Small intestine (tissue), 7 donors: ENCODE data around the gene CASP2. TPM values are rescaled to one million over a fixed set of nuclear protein-coding genes. Genes with fewer than 3 reads are reported as not detected.
A peak's percentile ranks its signal among the peaks of the same experiment; 100 is the strongest.

Experiments used
- DNase-seq, 2 donors: peaks; one replicate each; pipeline versions ENCODE4 v3.0.0 to v3.0.0-alpha.2; 2013
- FAIRE-seq: peaks from 2 replicates; lab custom pipeline; 2012; peaks lifted over from hg19 to GRCh38; lab: Jason Lieb, UNC
- H3K27ac ChIP-seq, 3 donors: one replicate each; pipeline ENCODE4 v1.5.1; 2013; ENCODE audit warnings: low read length in 2 of 3, mild to moderate bottlenecking in 2 of 3, control low read depth in 1 of 3, inconsistent platforms in 1 of 3, low read depth in 1 of 3, moderate library complexity in 1 of 3
- H3K27me3 ChIP-seq, 3 donors: one replicate each; pipeline ENCODE4 v1.6.1; 2013; ENCODE audit warnings: low read length in 3 of 3, inconsistent platforms in 1 of 3; ENCODE audit not compliant: control insufficient read depth in 3 of 3, insufficient read depth in 3 of 3
- H3K36me3 ChIP-seq, 3 donors: one replicate each; pipeline ENCODE4 v1.6.1; 2013; ENCODE audit warnings: low read length in 3 of 3, inconsistent platforms in 1 of 3, low read depth in 1 of 3, mild to moderate bottlenecking in 1 of 3, moderate library complexity in 1 of 3; ENCODE audit not compliant: control insufficient read depth in 3 of 3, insufficient read depth in 2 of 3
- H3K4me1 ChIP-seq, 3 donors: one replicate each; pipeline ENCODE4 v1.6.1; 2013; ENCODE audit warnings: low read length in 2 of 3, inconsistent platforms in 1 of 3, low read depth in 1 of 3, mild to moderate bottlenecking in 1 of 3, moderate library complexity in 1 of 3; ENCODE audit not compliant: control insufficient read depth in 3 of 3, insufficient read depth in 2 of 3
- H3K4me3 ChIP-seq, 3 donors: one replicate each; pipeline ENCODE4 v1.5.1; 2013; ENCODE audit warnings: low read length in 3 of 3, control low read depth in 1 of 3, inconsistent platforms in 1 of 3, low read depth in 1 of 3, mild to moderate bottlenecking in 1 of 3, moderate library complexity in 1 of 3
- H3K9me3 ChIP-seq, 2 donors: one replicate each; pipeline ENCODE4 v1.6.1; 2013; ENCODE audit warnings: low read depth in 1 of 2, low read length in 1 of 2; ENCODE audit not compliant: control insufficient read depth in 2 of 2, insufficient read depth in 1 of 2
- WGBS, 3 donors: extraction: QIAGEN DNeasy Blood & Tissue Kit; methylation state at CpG; one replicate each; pipeline ENCODE4 v1.1.7; 2013; 5-methylcytosine and 5-hydroxymethylcytosine counted together
- polyA plus RNA-seq, 4 donors: library from polyadenylated mRNA; stranded (reverse) in 3 of 4; unstranded in 1 of 4; fragments of 200-250 nt in 3 of 4; fragments of 120-200 nt in 1 of 4; gene quantifications; one replicate each; pipeline versions ENCODE4 v1.2.1 to v1.2.3, GENCODE V29; 2013
- donor health status: healthy with polysubstance abuse.
- donor health status: control.
- donor health status: control.
- donor health status: Bipolar disorder and iron deficiency.
- donor health status: healthy.

The CASP2 gene
- polyA plus RNA-seq, 4 donors = 4.9 to 29.8 (median 9.0) TPM

DNA sequence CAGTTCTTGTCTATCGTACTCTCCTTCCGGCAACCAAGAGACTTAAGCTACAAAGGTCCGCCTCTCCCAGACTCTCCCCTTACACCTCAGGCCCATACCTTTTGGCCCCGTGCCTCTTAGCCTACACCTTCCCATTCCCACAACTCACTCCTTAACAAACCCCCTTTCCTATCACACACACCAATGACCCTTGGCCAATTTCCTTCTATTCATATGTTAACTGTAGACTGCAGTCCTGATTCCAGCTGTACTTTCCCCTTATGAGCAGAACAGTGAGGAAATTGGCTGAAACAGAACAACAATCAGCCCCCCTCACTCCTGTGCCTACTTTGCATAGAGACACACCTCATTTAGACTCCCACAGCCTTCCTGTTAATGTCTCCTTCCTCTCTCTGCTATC is 4.8 kb upstream of the CASP2 start:
- 21 to 61% (median 46%) methylated on average over 4 of the region's 4 CpGs for WGBS, 3 donors
- FAIRE-seq (no peak), DNase-seq (peak; percentile 81 to 93)

DNA sequence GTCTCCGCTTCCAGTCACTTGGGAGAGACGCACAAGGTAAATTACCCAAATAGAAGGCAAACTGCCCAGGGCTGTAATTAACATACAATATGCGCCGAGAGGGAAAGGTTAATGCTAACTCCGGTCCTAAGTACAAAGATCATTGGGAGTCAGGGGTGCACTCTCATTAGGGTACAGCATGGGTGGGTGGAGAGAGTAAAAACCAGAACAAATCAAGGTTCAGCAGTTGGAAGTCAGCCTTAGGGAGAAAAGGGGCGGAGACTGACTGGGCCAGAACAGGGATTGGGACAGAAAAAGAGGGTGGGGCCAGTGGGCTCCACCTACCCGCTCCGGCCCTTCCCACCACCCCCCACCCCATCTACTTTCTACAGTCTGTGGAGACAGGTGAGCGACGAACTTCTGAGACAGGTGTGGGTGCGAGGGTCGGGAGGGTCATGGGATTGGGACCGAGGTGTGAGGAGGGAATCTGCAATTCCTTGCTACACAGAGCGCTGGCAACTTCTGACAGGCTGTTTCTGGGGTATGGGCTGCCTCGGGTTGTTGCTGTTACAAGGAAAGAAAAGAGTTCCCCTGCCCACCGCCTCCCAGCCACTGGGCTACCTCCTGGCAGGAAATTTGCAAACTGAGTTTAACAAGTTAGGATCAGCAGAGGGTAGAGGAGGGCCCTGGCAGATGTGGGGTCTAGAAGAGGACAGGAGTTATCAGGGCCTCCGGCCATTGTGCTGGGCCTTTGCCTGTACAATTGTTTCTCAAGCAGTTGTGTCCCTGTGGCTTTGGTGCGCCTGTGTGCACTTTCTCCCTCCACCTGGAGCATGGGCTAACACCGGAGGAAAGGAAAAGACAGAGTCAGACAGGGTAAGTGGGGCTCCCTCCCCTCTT is 3.3 kb upstream of the CASP2 start, which contains the start of gene TMEM139:
TMEM139 (plus strand) TSS at position 368 of the 879 bp plus-strand sequence. CDS start 1,000 bp downstream, outside the sequence.
- Histone ChIP-seq H3K27ac (peak within 1 kb of the TSS; percentile 85 to 91 (median 91)), H3K9me3 (peaks cover 0 to 7% of the 10 kb centered on the region in 2 donors), H3K27me3 (no peaks in the 10 kb centered on the region), H3K4me1 (peaks cover 9 to 51% (median 10%) of the 10 kb centered on the region in 3 donors), H3K4me3 (peak within 1 kb of the TSS in 2 of 3 donors; percentile 31 to 66), H3K36me3 (peaks cover 0 to 15% (median 0%) of the 10 kb centered on the region in 3 donors)
- DNase-seq = peak; percentile 95 to 99
- FAIRE-seq = no peak
- 16 to 62% (median 33%) methylated on average over 19 of the region's 19 CpGs for WGBS, 3 donors

More for the DNA sequence above, 4.8 kb upstream of the CASP2 start:
- Histone ChIP-seq H3K4me1 (peaks cover 10 to 56% (median 11%) of the 10 kb centered on the region in 3 donors), H3K9me3 (peaks cover 0 to 7% of the 10 kb centered on the region in 2 donors), H3K27me3 (no peaks in the 10 kb centered on the region), H3K27ac (peak overlapping the region; percentile 85 to 91 (median 91)), H3K4me3 (no peak overlapping the region), H3K36me3 (peaks cover 0 to 15% (median 0%) of the 10 kb centered on the region in 3 donors)

DNA sequence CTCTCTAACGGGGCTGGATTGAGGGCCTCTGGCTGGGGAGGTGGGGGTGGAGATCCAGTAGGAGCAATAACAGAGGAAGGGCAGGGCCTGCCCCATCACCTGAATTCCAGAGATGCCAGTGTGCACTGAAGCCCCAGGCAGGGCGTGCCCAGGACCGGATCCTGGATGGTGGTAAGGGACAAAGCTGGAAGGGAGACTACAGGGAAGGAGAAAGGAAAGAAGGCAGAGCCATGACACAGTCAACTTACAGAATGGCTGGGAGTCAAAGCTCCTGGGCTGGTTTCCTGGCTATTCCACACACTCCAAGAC is 2.7 kb upstream of the CASP2 start:
- Histone ChIP-seq H3K9me3 (peaks cover 0 to 7% of the 10 kb centered on the region in 2 donors), H3K4me1 (peaks cover 8 to 50% (median 9%) of the 10 kb centered on the region in 3 donors), H3K27ac (peak overlapping the region; percentile 85 to 88 (median 86)), H3K27me3 (no peaks in the 10 kb centered on the region), H3K36me3 (peaks cover 0 to 18% (median 0%) of the 10 kb centered on the region in 3 donors), H3K4me3 (peak overlapping the region in 2 of 3 donors; percentile 31 to 66)
- FAIRE-seq = no peak
- 25 to 61% (median 34%) methylated on average over 3 of the region's 3 CpGs for WGBS, 3 donors
- DNase-seq = peak; percentile 71 to 89

DNA sequence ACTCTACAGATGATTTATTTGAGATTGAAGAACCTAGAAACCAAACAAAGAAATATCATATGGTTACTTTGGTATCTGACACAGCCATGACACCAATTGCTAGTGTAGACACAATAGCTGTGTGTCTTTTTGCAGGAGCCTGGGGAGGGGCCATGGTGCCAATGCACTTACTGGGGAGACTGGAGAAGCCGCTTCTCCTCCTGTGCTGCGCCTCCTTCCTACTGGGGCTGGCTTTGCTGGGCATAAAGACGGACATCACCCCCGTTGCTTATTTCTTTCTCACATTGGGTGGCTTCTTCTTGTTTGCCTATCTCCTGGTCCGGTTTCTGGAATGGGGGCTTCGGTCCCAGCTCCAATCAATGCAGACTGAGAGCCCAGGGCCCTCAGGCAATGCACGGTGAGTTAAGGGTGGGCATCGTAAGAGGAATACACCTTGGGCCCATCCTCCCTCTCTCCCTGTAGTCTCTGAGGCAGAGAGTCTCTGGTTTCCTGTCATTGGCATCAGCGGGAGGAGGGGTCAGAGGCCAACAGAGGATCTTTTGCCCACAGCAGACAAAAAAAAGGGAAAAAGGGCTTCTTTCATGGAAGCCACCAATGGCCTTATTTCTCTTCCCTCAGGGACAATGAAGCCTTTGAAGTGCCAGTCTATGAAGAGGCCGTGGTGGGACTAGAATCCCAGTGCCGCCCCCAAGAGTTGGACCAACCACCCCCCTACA is 2.2 kb upstream of the CASP2 start:
- Histone ChIP-seq H3K27me3 (no peaks in the 10 kb centered on the region), H3K4me3 (peak overlapping the region in 2 of 3 donors; percentile 31 to 66), H3K4me1 (peaks cover 9 to 54% (median 9%) of the 10 kb centered on the region in 3 donors), H3K36me3 (peaks cover 0 to 21% (median 0%) of the 10 kb centered on the region in 3 donors), H3K9me3 (peaks cover 0 to 7% of the 10 kb centered on the region in 2 donors), H3K27ac (peak overlapping the region; percentile 85 to 88 (median 86))
- no peak for FAIRE-seq
- DNase-seq = no peak
- WGBS, 3 donors = 75 to 92% (median 80%) methylated on average over 11 of the region's 11 CpGs

DNA sequence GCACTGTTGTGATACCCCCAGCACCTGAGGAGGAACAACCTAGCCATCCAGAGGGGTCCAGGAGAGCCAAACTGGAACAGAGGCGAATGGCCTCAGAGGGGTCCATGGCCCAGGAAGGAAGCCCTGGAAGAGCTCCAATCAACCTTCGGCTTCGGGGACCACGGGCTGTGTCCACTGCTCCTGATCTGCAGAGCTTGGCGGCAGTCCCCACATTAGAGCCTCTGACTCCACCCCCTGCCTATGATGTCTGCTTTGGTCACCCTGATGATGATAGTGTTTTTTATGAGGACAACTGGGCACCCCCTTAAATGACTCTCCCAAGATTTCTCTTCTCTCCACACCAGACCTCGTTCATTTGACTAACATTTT is 1.6 kb upstream of the CASP2 start:
- FAIRE-seq (no peak), DNase-seq (no peak)
- 80 to 91% (median 81%) methylated on average over 6 of the region's 6 CpGs for WGBS, 3 donors
- peak overlapping the region in 1 of 3 donors; percentile 85 for H3K27ac ChIP-seq
- H3K36me3 ChIP-seq = peaks cover 0 to 21% (median 0%) of the 10 kb centered on the region in 3 donors
- H3K4me3 ChIP-seq = peak overlapping the region in 1 of 3 donors; percentile 66
- H3K27me3 ChIP-seq = no peaks in the 10 kb centered on the region
- H3K4me1 ChIP-seq = peaks cover 9 to 54% (median 9%) of the 10 kb centered on the region in 3 donors
- H3K9me3 ChIP-seq = peaks cover 0 to 7% of the 10 kb centered on the region in 2 donors

DNA sequence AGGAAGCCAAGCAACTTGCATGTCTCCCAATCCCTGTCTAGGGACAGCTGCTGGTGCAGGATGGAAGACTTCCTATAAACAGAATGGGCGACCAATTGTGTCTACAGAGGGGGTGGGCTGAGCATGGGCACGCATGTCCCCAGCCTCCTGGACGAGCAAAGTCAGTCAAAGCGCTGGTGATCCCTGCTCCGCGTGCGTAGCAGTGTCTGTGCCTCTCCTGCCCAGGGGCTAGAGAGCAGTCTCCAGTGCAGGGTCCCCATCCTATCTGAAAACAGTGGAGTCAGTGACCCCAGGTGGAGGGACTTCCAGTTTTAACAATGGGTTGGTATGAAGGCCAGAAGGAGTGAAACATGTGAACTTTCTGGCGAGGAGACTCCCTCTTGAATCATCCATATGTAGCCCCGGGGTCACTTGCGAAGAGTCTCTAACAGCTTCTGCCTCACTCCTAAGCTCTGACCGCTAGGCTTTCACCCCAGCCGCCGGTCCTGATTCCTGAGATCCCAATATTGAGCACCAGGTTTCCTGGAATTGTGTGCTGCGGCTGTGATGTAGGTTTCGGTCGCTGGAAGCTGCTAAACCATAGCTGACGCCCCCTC is 714 bp upstream of the CASP2 start:
- Histone ChIP-seq H3K27me3 (no peaks in the 10 kb centered on the region), H3K27ac (peak overlapping the region; percentile 49 to 57 (median 53)), H3K36me3 (peaks cover 0 to 27% (median 0%) of the 10 kb centered on the region in 3 donors), H3K4me3 (peak overlapping the region in 2 of 3 donors; percentile 3 to 66), H3K9me3 (peaks cover 0 to 7% of the 10 kb centered on the region in 2 donors), H3K4me1 (peaks cover 9 to 54% (median 9%) of the 10 kb centered on the region in 3 donors)
- WGBS, 3 donors = 84 to 96% (median 87%) methylated on average over 17 of the region's 17 CpGs
- DNase-seq = no peak
- FAIRE-seq = no peak

DNA sequence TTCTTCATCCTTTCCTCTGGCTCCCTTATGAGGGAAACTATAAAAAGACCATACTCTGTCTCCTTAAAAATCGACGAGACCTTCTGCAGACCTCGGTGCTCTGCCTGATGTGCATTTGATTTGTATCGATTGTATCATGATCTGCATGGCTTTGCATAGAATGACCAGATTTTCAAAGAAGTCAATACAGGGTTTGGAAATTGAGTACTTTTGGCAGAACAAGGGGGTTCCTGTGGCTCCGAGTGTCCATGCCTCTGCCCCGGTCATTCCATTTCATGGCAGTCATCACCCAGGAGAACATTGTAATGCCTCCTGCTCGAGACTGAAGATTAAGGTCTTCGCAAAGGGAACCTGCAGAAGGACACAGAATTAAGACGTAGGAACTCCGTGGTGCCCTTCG is 685 bp downstream of the CASP2 start:
- FAIRE-seq (no peak), DNase-seq (no peak)
- peak overlapping the region in 2 of 3 donors; percentile 89 for H3K27ac ChIP-seq
- peaks cover 7 to 43% (median 9%) of the 10 kb centered on the region in 3 donors for H3K4me1 ChIP-seq
- no peaks in the 10 kb centered on the region for H3K27me3 ChIP-seq
- peaks cover 0 to 7% of the 10 kb centered on the region in 2 donors for H3K9me3 ChIP-seq
- peak overlapping the region; percentile 65 to 88 (median 82) for H3K4me3 ChIP-seq
- H3K36me3 ChIP-seq = peaks cover 2 to 41% (median 8%) of the 10 kb centered on the region in 3 donors
- 1% methylated on average over 11 of the region's 11 CpGs for WGBS, 3 donors
